Stimulated activated CD8-positive, alpha-beta memory T cell treated with anti-CD3 and anti-CD28 coated beads, Interleukin-15, amount 100 ng/mL, for 24 hours (primary cell): ENCODE measurements around the gene AMMECR1L.
A peak's percentile ranks its signal among the peaks of the same experiment; 100 is the strongest.
"Not testable (repeated sequence)": the region's sequence is repeated elsewhere in the genome, so short reads cannot be mapped to it uniquely, and the experiment has no call there.

Experiments used
- DNase-seq: peaks from one replicate; pipeline ENCODE4 v3.0.0-alpha.2; 2020; ENCODE audit warnings: low read depth

The AMMECR1L gene

DNA sequence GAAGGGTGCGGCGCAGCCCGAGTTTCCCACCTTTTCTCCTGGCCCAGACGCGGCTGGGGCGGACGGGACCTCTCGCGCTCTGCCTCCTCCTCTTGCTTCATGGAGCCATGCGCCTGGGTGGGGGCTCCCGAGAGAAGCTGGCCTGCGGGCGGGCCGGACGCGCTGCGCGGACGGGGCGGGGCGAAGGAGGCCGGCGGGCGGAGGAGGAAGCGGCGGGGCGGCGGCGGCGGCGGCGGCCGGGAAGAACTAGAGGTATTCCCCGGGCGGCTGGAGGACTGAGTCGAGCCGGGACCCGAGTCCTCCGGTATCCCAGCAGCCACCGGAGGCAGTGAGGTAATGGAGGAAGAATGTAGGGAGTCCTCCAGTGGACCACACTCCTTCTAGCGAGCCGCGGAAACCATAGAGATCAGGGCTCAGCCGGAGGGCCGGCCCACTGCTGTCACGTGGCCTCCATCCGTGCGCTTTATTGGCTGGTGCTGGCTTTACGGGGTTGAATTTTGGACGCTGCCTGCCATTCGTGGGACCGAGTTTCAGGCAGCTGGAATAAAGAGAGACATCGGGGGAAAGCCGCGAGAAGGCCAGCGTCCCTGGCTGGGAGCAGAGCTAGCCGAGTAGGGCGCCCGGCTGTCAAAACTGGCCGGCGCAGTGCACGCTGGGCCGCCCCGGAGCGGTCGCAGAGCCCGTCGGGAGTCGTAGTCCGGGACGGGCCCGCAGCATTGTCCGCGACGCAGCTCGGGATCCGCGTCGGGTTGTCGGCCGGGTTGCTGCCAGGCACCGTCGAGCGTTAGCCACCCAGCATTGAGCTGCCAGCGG lies at the start of gene AMMECR1L:
AMMECR1L (minus strand) TSS at position 177 of the 813 bp plus-strand sequence. CDS start 11,722 bp downstream, outside the sequence.
- DNase-seq = peak; percentile 35

DNA sequence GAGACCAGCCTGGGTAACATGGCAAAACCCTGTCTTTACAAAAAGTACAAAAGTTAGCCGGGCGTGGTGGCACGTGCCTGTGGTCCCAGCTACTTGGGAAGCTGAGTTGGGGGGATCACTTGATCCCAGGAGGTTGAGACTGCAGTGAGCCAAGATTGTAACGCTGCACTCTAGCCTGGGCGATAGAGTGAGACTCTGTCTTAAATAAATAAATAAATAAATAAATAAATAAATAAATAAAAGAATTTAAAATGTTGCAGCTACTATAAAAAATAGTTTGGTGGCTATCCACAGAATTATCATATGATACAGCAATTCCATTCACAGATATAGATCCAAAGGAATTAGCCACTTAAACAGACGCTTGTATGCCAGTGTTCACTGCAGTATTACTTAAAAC lies 49.6 kb upstream of the AMMECR1L start:
- no peak for DNase-seq

DNA sequence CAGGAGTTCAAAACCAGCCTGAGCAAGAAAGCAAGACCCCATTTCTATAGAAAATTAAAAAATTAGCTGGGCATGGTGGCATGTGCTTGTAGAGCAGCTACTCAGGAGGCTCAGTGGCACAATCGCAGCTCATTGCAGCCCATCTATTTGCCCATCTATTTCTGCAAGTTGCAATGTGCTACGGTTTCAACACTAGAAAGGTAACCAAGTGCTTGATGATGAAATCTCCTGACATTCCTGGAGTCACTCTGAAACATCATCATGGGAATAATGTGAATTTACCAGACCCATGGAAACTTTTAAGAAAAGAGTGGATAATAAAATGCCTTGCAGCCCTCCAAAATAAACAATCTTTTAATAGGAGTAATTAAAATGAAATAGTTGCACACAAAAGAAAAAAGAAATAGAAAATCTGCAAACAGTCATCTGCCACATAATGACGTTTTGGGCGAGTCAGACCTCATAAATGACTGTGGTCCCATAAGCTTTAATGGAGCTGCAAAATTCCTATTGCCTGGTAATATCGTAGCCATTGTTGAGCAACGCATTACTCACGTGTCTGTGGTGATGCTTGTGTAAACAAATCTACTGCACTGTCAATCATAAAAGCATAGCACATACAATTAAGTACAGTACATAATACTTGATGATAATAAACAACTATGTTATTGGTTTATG lies 46.6 kb upstream of the AMMECR1L start:
- DNase-seq = no peak

DNA sequence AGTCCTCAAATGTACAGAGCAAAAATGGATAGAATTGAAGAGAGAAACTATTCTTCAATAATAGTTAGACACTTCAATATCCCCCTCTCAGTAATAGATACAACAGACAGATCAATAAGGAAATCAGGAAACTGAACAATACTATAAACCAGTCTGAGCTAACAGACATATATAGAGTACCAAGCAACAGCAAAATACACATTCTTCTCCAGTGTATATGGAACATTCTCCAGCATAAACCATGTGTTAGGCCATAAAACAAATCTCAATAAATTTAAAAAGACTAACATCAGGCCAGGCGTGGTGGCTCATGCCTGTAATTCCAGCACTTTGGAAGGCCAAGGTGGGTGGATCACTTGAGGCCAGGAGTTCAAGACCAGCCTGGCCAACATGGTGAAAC lies 43.7 kb upstream of the AMMECR1L start:
- DNase-seq = no peak

DNA sequence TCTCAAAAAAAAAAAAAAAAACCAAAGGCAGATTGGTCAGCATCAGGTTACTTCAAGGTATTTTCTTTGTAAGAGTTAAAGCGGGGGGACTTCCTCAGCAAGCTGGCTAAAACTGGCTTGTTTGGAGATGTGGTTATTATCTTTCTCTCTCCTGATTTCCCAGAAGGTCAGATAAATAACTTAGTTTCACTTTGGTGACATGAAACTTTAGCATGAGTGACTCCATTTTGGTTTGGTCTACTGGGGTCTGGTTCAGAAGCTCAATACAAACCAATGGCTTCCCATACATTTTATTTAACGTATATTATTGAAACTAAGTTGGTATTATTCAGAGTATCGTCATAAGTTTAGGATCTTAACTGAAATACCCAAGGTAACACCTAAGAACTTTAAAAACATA lies 41.6 kb upstream of the AMMECR1L start:
- DNase-seq = no peak

DNA sequence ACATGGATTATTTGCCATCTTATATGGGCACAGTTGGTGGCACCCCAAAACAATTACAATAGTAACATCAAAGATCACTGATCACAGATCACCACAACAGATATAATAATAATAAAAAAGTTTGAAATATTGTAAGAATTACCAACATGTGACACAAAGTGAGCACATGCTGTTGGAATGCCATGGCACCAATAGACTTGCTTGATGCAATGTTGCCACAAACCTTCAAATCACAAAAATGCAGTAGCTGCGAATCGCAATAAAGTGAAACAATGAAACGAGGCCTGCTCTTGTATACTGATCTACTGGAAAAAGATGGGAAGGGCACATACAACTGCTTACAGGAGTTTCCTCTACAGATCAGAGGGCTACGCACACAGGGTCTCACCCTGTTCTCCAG lies 32.2 kb upstream of the AMMECR1L start:
- DNase-seq = no peak

DNA sequence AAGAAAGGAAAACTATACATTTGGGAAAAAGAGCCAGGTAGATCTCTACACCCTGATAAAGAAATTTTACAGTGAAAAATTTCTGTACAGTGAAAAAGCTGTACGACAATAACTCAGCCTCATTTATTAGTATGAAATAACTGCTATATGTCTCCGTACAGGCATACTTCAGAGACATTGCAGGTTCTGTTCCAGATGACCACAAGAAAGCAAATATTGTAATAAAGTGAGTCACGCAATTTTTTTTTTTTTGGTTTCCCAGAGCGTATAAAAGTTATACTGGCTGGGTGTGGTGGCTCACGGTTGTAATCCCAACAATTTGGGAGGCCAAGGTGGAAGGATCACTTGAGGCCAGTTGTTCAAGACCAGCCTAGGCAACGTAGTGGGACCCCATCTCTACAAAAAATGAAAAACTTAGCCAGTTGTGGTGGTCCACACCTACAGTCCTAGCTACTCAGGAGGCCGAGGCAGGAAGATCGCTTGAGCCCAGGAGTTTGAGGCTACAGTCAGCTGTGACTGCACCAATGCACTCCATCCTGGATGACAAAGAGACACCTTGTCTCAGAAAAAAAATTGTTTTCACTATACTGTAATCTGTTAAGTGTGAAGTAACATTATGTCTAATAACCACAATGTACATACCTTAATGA lies 28.2 kb upstream of the AMMECR1L start:
- no peak for DNase-seq

DNA sequence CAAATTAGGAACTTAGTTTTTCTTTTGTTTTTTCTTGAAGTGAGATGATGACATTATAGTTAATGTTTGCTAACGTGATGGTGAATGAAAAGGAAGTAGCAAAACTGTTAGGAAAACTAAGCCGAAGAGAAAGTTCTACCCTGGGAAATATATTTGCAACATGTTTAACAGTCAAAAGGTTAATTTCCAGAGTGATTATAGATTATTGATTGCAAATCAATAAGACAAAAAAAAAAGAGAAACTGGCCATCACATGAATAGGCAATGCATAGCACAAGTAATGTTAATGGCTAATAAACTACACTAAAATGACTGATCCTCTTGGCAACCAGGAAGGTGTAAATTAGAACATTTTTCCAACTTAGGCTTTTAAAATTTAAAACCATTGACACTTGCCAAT lies 26.0 kb upstream of the AMMECR1L start:
- no peak for DNase-seq

DNA sequence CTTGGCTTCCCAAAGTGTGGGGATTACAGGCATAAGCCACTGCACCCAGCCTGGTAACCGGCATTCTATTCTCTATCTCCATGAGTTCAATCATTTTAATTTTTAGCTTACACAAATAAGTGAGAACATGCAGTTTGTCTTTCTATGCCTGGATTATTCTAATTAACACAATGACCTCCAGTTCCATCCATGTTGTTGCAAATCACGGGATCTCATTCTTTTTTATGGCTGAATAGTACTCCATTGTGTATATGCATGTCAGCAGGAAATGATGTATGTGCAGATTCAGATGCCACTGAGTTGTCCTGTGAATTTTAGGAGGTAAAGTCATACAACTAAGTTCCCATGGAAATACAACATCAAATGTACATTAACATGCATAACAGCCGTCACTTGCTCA lies 24.7 kb upstream of the AMMECR1L start:
- no peak for DNase-seq

DNA sequence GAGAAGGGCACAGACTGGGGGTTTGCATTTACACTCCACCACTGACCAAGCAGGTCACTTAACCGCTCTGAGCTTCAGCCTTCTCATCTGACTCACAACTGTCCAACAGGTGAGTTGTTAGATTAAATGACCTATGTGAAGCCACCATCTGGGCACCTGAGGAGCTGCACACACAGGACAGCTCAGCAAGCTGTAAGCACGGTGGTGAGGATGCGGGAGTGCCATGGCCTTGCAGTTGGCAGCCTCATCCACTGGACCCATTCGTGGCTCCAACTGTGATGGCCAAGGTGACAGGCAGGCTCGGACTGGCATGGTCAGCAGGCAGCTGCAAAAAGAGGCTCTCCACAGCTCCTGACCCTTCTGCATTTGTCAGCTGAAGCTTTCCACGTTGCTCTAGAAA lies 23.3 kb upstream of the AMMECR1L start:
- no peak for DNase-seq

DNA sequence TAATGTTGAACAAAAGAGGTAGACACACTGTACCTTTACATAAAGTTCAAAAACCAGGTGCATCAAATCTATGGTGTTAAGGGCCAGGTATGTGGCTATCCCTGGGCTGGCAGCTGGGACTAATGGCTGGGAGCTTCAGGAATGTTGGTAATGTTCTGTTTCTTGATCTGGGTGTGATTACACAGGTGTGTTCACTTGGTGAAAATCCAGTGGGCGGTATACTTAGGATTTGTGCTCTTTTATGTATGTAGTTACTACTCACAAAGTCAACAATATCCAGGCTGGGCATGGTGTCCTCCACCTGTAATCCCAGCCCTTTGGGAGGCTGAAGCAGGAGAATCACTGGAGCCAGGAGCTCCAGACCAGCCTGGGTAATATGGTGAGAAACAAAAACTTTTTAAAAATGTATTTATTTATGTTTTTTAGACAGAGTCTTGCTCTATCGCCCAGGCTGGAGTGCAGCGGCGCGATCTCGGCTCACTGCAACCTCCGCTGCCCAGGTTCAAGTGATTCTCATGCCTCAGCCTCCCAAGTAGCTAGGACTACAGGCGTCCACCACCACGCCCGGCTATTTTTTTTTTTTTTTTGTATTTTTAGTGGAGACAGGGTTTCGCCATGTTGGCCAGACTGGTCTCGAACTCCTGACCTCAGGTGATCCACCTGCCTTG lies 22.1 kb upstream of the AMMECR1L start:
- not testable (repeated sequence) for DNase-seq

DNA sequence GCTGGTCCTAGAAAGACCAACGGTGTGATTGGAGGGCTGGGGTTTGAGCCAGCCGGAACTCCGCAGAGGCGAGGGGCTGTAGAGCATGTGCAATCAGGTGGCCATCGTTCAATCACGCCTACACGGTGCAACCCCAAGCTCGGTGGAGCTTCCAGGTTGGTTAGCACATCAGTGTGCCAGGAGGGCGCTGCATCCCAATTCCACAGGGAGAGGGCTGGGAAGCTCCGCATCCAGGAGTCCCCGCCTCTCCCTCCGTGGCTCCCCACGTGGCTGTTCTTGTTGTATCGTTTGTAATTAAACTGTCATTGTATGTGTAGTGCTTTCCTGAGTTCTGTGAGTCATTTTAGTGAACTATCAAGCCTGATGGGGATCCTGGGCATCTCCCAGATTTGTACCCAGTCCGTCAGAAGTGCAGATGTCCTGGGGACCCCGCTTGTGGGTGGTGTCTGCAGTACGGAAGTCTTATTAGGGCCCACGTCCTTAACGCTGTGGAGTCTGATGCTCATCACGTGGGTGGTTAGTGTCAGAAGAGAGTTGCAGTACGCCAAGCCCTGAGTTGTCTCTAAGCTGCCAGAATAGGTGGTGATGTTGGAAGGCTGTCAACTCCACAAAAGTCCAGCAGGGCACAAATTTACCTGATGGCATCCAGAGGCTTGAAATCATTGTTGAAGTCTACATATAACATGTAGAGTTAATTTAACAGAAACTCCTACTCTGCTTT lies 20.6 kb upstream of the AMMECR1L start:
- DNase-seq = no peak

DNA sequence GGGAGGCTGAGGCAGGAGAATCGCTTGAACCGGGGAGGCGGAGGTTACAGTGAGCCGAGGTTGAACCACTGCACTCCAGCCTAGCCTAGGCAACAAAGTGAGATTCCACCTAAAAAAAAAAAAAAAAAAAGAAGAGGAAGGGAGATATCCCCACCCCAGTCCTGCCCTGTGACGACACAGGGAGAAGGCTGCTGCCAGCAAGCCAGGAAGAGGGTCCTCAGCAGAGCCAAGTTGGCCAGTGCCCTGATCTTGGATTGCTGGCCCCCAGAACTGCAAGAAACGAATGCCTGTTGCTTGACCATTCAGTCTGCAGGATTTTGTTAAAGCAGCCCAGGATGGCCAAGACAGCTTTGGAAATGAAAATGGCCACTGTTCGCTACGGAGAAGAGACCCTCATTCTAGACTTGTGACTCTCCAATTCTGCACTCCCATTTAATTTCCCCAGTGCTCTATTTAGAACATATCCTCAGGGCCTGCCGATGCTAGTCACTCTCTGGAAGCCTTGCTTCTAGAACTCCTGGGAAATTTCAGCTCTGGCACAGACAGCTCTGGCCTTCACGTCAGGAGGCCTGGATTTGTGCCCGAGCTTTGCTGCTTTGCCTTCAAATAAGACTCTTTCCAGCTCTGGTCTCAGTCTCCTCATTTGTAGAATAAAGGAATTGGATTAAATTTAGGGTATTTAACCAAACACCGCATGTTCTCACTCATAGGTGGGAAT lies 15.7 kb upstream of the AMMECR1L start:
- DNase-seq = no peak

DNA sequence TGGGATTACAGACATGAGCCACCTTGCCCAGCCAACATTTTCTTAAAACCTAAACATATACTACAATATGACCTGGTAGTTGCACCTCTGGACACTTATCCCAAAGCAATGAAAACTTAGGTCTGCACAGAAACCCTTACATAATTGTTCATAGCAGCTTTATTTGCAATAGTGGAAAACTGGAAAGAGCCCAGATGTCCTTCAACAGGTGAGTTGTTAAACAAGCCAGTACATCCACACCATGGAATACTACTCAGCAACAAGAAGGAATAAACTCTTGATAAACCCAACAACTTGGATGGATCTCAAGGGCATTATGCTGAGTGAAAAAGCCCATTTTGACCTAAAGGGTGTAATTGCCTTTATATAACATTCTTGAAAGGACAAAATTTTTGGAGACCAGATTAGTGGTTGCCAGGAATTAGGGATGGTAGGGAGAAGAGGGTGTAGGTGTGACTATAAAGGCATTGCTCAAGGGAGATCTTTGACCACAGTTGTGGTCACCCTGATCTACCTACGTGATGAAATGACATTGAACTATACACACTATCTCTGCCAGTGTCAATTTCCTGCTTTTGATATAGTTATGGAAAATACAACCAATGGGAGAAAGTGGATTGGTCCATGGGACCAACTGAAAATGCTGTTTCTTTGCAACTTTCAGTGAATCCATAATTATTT lies 11.9 kb upstream of the AMMECR1L start:
- no peak for DNase-seq

DNA sequence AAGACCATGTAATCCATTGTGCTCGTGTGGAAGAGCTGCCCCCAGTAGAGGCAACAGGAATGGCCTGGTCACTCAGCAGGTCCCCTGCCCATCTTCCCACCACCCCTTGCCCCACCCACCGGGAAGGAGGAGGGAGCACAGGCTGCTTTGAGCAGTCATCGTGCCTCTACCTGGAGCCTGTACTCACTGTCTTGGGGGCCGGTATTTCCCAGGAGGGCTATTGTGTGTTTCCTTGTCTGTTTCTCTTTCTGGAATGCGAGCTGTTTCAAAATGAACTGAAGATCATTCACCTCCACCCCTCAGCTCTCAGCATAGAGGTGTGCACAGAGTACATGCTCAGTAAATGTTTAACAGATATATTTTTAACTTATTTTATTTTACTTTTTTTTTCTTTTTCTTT lies 7.7 kb upstream of the AMMECR1L start:
- no peak for DNase-seq

DNA sequence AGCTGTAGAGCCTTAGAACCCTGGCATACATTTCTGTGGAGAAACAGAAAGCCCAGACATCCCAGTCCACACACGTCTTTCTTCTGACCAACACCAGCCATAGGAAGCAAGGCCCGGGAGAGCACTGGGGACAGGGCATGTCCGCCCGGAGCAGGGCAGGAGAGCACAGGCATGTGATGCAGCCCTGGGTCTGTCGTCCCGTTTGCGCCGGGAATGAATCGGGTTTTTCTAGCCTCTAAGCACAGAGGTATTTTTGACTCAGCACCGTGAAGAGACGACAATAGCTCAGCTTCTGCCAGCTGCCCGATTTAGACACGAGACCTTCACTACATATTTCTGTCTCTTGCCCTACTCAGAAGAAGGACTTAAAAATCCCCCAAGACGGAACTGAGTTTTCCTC lies 7.3 kb upstream of the AMMECR1L start:
- DNase-seq = no peak

DNA sequence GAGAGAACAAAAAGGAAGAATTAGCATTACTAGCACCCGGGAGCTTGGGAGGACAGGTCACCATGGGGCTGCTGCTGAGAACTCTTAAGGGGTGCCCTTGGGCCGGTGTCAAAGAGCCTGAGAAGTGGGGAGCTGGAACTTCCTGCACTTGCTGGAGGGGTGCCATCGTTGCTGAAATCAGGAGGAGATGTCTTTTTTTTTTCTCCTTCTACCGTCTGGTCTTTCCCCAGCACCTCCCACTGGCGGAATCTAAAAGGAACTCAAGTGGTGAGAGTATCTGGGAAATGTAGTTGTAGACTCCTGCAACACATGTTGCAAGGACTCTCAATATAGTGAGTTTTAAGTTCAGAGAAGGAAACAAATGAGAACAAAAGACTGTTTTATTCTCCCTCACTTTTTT lies 6.1 kb upstream of the AMMECR1L start:
- DNase-seq = no peak

DNA sequence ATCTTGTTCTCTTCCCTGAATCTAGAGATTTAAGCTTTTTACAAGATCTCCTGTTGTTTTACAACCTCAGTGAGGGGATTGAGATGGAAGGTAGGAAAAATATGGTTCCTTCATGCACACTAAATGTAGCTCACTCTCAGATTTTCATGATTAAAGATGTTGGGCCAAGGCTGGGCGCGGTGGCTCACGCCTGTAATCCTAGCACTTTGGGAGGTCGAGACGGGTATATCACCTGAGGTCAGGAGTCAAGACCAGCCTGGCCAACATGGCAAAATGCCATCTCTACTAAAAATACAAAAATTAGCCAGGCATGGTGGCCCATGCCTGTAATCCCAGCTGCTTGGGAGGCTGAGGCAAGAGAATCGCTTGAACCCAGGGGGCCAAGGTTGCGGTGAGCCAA lies 5.0 kb upstream of the AMMECR1L start:
- not testable (repeated sequence) for DNase-seq

DNA sequence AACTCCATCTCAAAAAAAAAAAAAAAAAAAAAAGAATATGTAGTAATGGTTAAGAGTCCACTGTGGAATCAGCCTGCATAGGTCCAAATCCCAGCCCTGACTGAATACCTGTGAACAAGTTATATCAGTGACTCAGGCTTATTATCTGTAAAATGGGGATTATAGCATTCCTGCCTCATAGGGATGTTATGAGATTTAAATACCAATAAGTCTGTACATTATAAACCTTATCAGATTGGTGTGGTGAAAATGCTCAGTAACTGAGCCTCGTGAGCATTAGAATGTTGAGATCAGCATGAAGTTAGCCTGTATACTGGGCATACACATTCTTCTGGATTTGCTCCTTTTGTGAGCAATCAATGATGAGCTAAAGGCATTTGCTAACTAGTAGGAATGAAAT lies 3.0 kb upstream of the AMMECR1L start:
- DNase-seq = no peak

DNA sequence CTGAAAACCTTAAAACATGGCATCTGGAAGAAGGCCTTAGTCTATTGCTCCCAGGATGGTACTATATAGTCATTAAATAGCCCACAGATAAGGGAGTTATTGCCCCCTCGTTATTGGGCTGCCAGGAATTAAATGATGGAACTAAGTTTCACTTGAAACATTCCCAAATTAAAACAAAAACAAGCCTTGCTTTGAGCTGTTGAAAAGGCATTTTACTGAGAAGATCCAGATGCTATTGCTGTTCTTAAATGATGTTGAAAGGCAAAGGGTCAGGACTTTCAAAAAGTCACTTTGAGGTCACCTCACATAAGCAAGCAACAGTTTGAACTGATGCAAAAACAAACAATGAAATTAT lies 2.0 kb upstream of the AMMECR1L start:
- DNase-seq = no peak
